ENCODE results near the gene UBE3C. TPM values are rescaled to one million over a fixed set of nuclear protein-coding genes. Genes with fewer than 3 reads are reported as not detected.

Gene UBE3C
- total and polyA plus RNA-seq, 2 donors (not counting 3 experiments of a cell fraction or from before 2014, with no cell fraction given): 45.1 to 77.3 TPM

DNA sequence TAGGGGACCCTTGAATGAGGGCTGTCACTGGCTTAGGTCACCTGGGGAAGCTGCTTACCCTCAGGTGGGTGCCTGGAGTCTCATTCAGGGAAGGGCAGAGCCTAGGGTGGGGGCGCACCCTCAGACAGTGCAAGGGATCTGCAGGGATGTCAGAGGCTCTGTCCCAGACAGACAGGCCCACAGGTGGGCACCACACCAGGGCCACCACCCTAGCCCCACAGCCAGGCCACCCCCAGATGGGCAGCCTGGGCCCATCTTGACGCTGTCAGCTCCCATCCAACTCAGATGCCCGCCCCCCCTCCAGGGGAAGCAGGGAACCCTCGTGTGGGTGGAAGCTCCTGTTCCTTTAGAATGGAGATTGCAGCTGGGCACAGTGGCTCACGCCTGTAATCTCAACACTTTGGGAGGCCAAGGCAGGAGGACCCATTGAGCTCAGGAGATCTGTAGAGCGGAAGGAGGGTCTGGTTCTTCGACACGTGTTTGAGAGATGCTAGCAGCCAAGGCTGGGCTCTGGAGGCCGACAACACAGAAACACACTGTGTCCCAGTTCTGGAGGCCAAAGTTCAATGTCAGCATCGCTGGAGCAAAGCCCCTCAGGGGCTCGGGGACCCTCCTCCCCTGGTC, 139.6 kb downstream of the UBE3C start:
- intact Hi-C loops (cut with micrococcal nuclease): loop anchor here (2.0 to 5.0 kb wide), 2 partner anchors 109 to 326 kb away; no protein-coding TSS in a partner anchor
- ChIA-PET CTCF (no interaction called here), POLR2A (no interaction called here)
- TF ChIP-seq MYC (IDR thresholded peaks at IDR 0.05; ENCODE audit: low read depth, low read length) (no peak), GATA2 (IDR thresholded peaks at IDR 0.05; ENCODE audit: insufficient read depth, insufficient read length, low read depth, low read length) (no peak), POLR2AphosphoS5 (IDR thresholded peaks at IDR 0.05; ENCODE audit: insufficient read depth, low read depth, low read length) (no peak)
- TF ChIP-seq, protein P1, sequence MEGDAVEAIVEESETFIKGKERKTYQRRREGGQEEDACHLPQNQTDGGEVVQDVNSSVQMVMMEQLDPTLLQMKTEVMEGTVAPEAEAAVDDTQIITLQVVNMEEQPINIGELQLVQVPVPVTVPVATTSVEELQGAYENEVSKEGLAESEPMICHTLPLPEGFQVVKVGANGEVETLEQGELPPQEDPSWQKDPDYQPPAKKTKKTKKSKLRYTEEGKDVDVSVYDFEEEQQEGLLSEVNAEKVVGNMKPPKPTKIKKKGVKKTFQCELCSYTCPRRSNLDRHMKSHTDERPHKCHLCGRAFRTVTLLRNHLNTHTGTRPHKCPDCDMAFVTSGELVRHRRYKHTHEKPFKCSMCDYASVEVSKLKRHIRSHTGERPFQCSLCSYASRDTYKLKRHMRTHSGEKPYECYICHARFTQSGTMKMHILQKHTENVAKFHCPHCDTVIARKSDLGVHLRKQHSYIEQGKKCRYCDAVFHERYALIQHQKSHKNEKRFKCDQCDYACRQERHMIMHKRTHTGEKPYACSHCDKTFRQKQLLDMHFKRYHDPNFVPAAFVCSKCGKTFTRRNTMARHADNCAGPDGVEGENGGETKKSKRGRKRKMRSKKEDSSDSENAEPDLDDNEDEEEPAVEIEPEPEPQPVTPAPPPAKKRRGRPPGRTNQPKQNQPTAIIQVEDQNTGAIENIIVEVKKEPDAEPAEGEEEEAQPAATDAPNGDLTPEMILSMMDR (IDR thresholded peaks at IDR 0.05; ENCODE audit: extremely low read depth in 1 of 2, insufficient read depth in 1 of 2, low read depth in 1 of 2, low read length in 2 of 2): no peak
- TF ChIP-seq, protein P2, sequence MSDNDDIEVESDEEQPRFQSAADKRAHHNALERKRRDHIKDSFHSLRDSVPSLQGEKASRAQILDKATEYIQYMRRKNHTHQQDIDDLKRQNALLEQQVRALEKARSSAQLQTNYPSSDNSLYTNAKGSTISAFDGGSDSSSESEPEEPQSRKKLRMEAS (IDR thresholded peaks at IDR 0.05; ENCODE audit: insufficient read depth, insufficient read length): no peak
- no peak overlapping the region for H3K4me2 ChIP-seq (ENCODE audit: insufficient read depth, low read length)
- DNase-seq (ENCODE audit: low read depth, low spot score) (no peak), FAIRE-seq (no peak)
- no peaks in the 10 kb centered on the region for H3K27me3 ChIP-seq (ENCODE audit: control insufficient read depth in 2 of 2, insufficient read depth in 2 of 2, low read length in 2 of 2)
- H4K20me1 ChIP-seq (replicated peaks; ENCODE audit: control insufficient read depth, extremely low read depth, insufficient read depth, low read length): no peaks in the 10 kb centered on the region
- H2AFZ ChIP-seq (ENCODE audit: low read depth, low read length): no peak overlapping the region
- H3K27ac ChIP-seq (ENCODE audit: insufficient read depth, low read depth, low read length): no peak overlapping the region
- dilution Hi-C loops (cut with MboI; ENCODE audit: extremely low pct_ligation_motif_present, low sequenced_read_pairs): no loop called here
- no TSS peak for BruUV-seq (replicated peaks)
- no peak overlapping the region for H3K4me3 ChIP-seq (replicated peaks in 1 of 3; ENCODE audit: insufficient read depth in 1 of 3, low read depth in 1 of 3, low read length in 3 of 3)
- H3K9me3 ChIP-seq (replicated peaks; ENCODE audit: control insufficient read depth, insufficient read depth, low read length): no peaks in the 10 kb centered on the region
- H3K9me1 ChIP-seq (replicated peaks; ENCODE audit: control insufficient read depth, extremely low read depth, insufficient read depth, low read length): no peaks in the 10 kb centered on the region
- no peaks in the 10 kb centered on the region for H3K36me3 ChIP-seq (ENCODE audit: control insufficient read depth in 2 of 2, extremely low read depth in 1 of 2, insufficient read depth in 2 of 2, low read length in 2 of 2)
- no peaks in the 10 kb centered on the region for H3K79me2 ChIP-seq (ENCODE audit: control insufficient read depth, insufficient read depth, low read length)
- no peak overlapping the region for H3K9ac ChIP-seq (replicated peaks; ENCODE audit: extremely low read depth, insufficient read depth, low read length)
- peaks cover 18% of the 10 kb centered on the region for H3K4me1 ChIP-seq (ENCODE audit: control insufficient read depth, extremely low read depth, insufficient read depth, low read length)

All from endothelial cell of umbilical vein (primary cell).